Measurements from ENCODE around the gene SETD1B.
"Not testable (repeated sequence)": the region's sequence is repeated elsewhere in the genome, so short reads cannot be mapped to it uniquely, and the experiment has no call there.

SETD1B gene

DNA sequence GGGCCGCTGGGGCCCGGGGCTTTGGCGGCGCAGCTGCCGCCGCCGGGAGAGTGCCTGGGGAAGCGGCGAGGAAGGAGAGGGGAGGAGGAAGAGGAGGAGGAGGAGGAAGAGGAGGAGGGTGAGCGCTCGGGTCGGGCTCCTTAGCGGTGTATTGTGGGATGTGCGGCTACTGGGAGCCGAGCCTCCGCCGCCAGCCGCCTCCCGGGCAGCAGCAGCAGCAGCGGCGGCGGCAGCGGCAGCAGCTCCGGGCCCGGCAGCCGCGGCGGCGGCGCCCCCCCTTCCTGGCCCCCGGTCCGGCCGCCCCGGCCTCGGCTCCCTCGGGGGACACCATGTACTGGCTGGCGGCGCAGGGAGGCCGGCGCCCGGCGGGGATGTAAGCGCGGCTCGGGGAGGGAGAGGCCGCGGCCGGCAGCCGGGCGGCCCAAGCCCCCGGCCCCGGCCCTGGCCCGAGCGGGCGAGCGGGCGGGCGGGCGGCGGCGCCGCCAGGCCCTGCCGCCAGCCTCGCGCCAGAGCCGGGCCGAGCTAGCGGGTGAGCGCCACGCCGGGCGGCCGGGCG lies at the start of gene SETD1B:
Gene SETD1B (plus strand): TSS at position 149 of the 556 bp plus-strand sequence. CDS start 729 bp downstream, outside the sequence.
- in situ Hi-C loops (cut with MboI; ENCODE audit: low sequenced_read_pairs): no loop called here

- in situ Hi-C loops (cut with MboI; ENCODE audit: low sequenced_read_pairs): no loop called here
Observed at GRCh38 chr12:121754836-121755235, 49.0 kb upstream of the SETD1B start.

GRCh38 chr12:121755591-121755990 lies 48.2 kb upstream of the SETD1B start:
- in situ Hi-C loops (cut with MboI; ENCODE audit: low sequenced_read_pairs): no loop called here

DNA sequence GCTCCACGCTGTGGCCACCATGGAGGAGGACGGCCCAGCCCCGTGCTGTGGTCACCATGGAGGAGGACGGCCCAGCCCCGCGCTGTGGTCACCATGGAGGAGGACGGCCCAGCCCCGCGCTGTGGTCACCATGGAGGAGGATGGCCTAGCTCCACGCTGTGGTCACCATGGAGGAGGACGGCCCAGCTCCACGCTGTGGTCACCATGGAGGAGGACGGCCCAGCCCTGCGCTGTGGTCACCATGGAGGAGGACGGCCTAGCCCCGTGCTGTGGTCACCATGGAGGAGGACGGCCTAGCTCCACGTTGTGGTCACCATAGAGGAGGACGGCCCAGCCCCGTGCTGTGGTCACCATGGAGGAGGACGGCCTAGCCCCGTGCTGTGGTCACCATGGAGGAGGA lies 45.3 kb upstream of the SETD1B start:
- in situ Hi-C loops (cut with MboI; ENCODE audit: low sequenced_read_pairs): not testable (repeated sequence)

- in situ Hi-C loops (cut with MboI; ENCODE audit: low sequenced_read_pairs): no loop called here
Observed at GRCh38 chr12:121762269-121762668, 41.5 kb upstream of the SETD1B start.

GRCh38 chr12:121764808-121765207 lies 39.0 kb upstream of the SETD1B start:
- in situ Hi-C loops (cut with MboI; ENCODE audit: low sequenced_read_pairs): no loop called here

DNA sequence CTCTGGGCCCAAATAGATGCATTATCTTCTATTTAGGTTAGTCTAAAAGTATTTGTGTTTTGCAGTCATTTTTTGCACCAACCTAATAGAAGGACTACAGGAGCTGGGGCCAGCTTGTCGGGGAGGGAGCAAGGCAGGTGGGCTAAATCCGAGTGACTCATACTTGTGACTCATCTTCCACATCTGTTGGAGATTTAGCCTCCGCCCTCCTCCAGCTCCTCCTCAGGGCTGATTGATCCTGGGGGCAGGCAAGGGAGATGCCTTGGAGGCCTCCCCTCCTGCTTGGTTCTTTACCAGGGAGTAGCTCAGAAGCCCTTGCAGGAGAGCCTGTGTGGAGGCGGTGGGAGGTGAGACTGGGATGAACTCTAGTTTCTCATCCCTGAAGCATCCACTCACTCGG lies 38.2 kb upstream of the SETD1B start:
- in situ Hi-C loops (cut with MboI; ENCODE audit: low sequenced_read_pairs): no loop called here

GRCh38 chr12:121766290-121767039 lies 37.3 kb upstream of the SETD1B start:
- in situ Hi-C loops (cut with MboI; ENCODE audit: low sequenced_read_pairs): no loop called here

DNA sequence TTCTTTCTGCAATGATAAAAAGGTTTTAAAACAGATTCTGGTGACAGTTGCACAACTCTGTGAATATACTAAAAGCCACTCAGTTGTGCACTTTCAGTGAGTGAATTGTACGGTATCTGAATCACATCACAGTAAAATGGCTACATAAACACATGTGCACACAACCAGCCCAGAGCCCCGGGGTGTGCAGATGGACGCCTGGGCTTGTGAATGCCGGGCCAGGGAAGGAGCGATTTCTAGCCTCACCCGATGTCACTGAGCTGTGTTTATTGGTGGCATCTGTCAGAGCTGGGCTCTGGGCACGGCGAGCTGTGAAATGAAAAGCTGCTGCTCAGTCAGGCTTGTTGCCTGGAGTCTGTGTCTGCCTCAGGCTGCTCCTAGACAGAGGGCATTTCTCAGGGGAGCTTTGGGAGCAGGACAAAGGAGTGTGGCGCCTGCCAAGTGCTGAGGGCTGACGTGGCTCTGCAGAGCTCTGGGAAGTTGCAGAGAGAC lies 36.2 kb upstream of the SETD1B start:
- in situ Hi-C loops (cut with MboI; ENCODE audit: low sequenced_read_pairs): no loop called here

- in situ Hi-C loops (cut with MboI; ENCODE audit: low sequenced_read_pairs): no loop called here
Observed at GRCh38 chr12:121769297-121769830, 34.4 kb upstream of the SETD1B start.

DNA sequence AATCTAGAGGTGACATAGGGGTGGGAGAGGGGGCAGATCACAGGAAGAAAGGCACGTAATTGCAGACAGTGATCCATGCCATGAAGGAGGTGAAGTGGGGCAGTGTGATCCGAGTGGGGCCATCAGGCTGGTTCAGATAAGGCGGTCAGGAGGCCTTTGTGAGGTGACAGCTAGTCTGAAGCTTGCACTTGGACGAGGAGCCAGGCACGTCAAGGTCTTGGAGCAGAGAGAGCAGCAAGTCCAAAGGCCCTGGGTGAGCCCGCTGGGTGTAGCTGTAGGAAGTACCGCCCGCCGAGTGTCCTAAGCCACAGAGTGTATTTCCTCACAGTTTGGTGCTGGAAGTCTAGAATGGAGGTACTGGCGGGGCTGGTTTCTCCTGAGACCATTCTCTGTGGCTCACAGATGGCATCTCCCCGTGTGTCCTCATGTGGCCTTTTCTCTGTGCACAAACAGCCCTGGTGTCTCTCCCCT lies 33.9 kb upstream of the SETD1B start:
- in situ Hi-C loops (cut with MboI; ENCODE audit: low sequenced_read_pairs): no loop called here

DNA sequence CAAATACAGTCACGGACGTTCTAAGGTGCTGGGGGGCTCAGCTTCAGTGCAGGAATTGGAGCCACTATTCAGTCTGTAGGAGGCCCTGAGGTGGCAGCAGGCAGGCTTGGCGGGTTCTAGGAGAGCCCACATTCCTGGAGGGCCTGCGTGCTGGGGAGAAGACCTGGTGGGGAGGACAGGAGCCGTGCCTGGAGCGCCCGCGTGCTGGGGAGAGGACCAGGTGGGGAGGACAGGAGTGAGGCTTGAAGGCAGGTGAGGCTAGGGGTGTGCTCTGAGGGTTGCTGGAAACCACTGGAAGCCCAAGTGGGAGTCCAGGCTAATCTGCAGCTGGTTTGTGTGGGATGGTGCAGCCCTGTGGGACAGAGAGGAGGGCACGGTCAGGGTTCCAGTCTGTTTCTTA lies 33.4 kb upstream of the SETD1B start:
- in situ Hi-C loops (cut with MboI; ENCODE audit: low sequenced_read_pairs): no loop called here

DNA sequence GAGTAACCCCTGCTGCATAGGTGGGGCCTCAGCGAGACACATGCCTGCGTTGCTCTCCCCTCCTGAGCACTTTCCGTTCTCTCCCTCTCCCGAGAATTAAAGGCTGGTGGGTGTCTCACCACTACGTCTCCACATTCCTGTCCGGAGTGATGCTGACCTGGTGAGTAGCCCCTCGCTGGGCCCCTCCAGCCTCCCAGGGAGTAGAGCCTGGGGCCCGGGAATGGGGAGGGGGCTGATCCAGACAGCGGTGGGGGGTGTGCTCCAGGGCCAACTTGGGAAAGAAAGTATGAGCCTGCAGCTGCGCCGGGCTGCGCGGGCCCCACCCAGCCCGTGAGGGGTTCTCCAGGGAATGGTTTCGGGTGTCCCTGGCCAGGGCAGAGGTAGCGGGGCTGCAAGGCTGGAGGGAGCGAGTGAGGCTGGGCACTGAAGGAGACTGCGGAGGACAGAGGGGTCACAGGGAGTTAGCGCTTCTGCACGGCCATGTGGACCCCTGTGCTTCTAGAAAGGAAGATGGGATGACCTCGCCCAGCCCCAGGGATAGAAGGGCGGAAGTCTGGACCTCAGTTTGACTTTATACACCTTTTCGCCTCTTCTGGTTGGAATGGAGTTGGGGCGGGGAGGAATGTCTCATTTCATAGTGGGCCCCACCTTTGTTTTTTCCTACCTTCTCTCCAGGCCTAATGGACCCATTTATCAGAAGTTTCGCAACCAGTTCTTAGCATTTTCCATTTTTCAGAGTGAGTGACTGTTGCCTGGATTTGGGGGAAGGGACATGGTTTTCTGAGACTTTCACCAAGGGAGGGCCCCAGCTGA lies 32.8 kb upstream of the SETD1B start:
- in situ Hi-C loops (cut with MboI; ENCODE audit: low sequenced_read_pairs): no loop called here

GRCh38 chr12:121773011-121773777 lies 30.6 kb upstream of the SETD1B start:
- in situ Hi-C loops (cut with MboI; ENCODE audit: low sequenced_read_pairs): no loop called here

- in situ Hi-C loops (cut with MboI; ENCODE audit: low sequenced_read_pairs): no loop called here
Observed at GRCh38 chr12:121774968-121775474, 28.8 kb upstream of the SETD1B start.

GRCh38 chr12:121775501-121775900 lies 28.3 kb upstream of the SETD1B start:
- in situ Hi-C loops (cut with MboI; ENCODE audit: low sequenced_read_pairs): no loop called here

DNA sequence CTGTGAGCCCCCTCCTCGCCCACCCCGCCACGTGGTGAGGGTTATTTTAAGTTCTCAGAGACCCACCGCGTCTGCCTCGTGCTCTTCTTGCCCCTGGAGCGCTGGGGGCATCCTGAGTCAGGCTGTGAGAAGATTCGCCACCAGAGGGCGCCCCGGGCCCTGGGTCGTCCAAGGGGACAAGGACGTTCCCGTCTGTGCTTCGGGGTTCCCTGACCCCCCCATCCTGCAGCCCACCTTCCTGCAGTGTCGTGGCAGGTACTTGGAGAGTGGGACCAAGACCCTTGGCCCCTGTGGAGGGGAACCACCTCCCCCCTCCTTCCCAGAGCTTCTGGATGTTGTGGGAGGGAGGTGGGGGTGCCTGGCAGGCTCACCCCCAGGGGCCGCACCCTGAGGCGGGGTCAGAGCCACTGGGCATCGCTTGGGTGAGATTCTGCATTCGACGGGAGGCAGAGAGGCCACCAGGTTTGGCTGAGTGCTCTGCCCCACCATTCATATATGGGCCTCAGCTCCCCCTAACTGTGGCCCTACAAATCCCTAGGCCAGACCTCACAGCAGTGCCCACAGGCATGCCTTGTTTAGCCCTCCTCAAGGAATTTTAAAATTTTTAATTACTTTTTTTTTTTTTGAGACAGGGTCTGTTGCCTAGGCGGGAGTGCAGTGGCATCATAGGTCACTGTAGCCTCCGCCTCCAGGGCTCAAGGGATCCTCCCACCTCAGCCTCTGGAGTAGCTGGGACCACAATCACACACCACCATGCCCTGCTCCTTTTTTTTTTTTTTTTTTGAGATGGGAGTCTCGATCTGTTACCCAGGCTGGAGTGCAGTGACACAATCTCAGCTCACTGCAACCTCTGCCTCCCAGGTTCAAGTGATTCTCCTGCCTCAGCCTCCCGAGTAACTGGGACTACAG lies 27.4 kb upstream of the SETD1B start:
- in situ Hi-C loops (cut with MboI; ENCODE audit: low sequenced_read_pairs): no loop called here

GRCh38 chr12:121778567-121779421 lies 25.0 kb upstream of the SETD1B start:
- in situ Hi-C loops (cut with MboI; ENCODE audit: low sequenced_read_pairs): no loop called here

All from hTERT RPE-1 (cell line).